ENCODE results near the gene FHIT.

DNA sequence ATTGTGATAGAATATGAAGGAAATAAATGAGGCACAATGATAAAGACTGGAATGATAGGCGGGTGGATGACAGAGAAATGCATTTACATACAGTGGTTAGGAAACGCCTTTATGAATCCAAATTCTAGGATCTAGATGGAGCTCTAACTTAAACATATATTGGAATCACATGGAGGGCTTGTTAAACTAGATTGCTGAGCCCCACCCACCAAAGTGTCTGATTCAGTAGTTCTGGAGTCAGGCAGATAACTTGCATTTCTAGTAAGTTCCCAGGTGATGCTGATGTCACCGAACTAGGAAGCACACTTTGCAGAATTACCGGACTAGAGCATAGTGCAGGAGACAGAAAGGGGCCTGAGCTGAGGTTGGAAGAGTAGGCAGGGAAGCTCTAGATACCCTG, 837.2 kb downstream of the FHIT start:
- no peak for TF ChIP-seq CTCF (IDR thresholded peaks at IDR 0.05)
- no peak for TF ChIP-seq EP300 (IDR thresholded peaks at IDR 0.05)

Measured in ovary (tissue), 3 donors.